COLO668 (cell line): Measurements from ENCODE around the gene PON2.
"Not testable (repeated sequence)": the region's sequence is repeated elsewhere in the genome, so short reads cannot be mapped to it uniquely, and the experiment has no call there.

ENCODE experiments used
- DNase-seq: peaks from one replicate; lab custom pipeline; 2025; ENCODE audit not compliant: unreplicated experiment; lab: John Stamatoyannopoulos, UW

Gene PON2

GRCh38 chr7:95407751-95408150 lies 27.1 kb downstream of the PON2 start:
- no peak for DNase-seq

- no peak for DNase-seq
These were observed 29.0 kb downstream of the PON2 start for GRCh38 chr7:95405800-95406199.

- DNase-seq, result no peak
These were observed 29.6 kb downstream of the PON2 start for GRCh38 chr7:95405208-95405607.

GRCh38 chr7:95404316-95404865 lies 30.4 kb downstream of the PON2 start:
- peak; percentile 8 for DNase-seq

- no peak for DNase-seq
These were observed 36.5 kb downstream of the PON2 start for GRCh38 chr7:95398155-95398940.

GRCh38 chr7:95397381-95397780 lies 37.4 kb downstream of the PON2 start:
- DNase-seq, result no peak

GRCh38 chr7:95396136-95397032 lies 38.4 kb downstream of the PON2 start, which contains the start of gene PON3:
TSS of gene PON3 (minus strand) at chr7:95396375. CDS start at chr7:95396350, 25 bp downstream.
- peak; percentile 71 for DNase-seq

- no peak for DNase-seq
These were observed 39.1 kb downstream of the PON2 start for GRCh38 chr7:95395755-95396135.

GRCh38 chr7:95394370-95394769 lies 40.5 kb downstream of the PON2 start:
- no peak for DNase-seq

GRCh38 chr7:95391761-95392160 lies 43.1 kb downstream of the PON2 start:
- no peak for DNase-seq

GRCh38 chr7:95389516-95389915 lies 45.3 kb downstream of the PON2 start:
- no peak for DNase-seq

GRCh38 chr7:95379457-95379856 lies 55.4 kb downstream of the PON2 start:
- not testable (repeated sequence) for DNase-seq

GRCh38 chr7:95376632-95377400 lies 58.0 kb downstream of the PON2 start:
- DNase-seq, result no peak

GRCh38 chr7:95375591-95376257 lies 59.1 kb downstream of the PON2 start:
- no peak for DNase-seq

GRCh38 chr7:95373323-95373722 lies 61.5 kb downstream of the PON2 start:
- no peak for DNase-seq

- no peak for DNase-seq
These were observed 66.6 kb downstream of the PON2 start for GRCh38 chr7:95368235-95368634.

- peak; percentile 14 for DNase-seq
These were observed 67.2 kb downstream of the PON2 start for GRCh38 chr7:95367606-95368005.

GRCh38 chr7:95365151-95365550 lies 69.7 kb downstream of the PON2 start:
- DNase-seq, result no peak

- DNase-seq, result no peak
These were observed 77.2 kb downstream of the PON2 start for GRCh38 chr7:95357623-95358022.
